Tibial artery (tissue), 4 donors: ENCODE results near the gene STRA6.

Experiments used
- DNase-seq, 2 donors: peaks; one replicate each; pipeline ENCODE4 v3.0.0-alpha.2; 2019
- H3K27ac ChIP-seq, 2 donors: fragments of 200-600 bp; sonication (generic) in 1 of 2; 1 replicate in 1 of 2; 2 replicates in 1 of 2; pipeline ENCODE4 v1.5.1; 2018 to 2019; ENCODE audit warnings: mild to moderate bottlenecking in 1 of 2
- H3K27me3 ChIP-seq, 2 donors: fragments of 200-600 bp; sonication (generic) in 1 of 2; one replicate each; pipeline versions ENCODE4 v1.5.1 to v1.6.0; 2016 to 2019
- H3K36me3 ChIP-seq, 3 donors: fragments of 200-600 bp; sonication (generic) in 2 of 3; one replicate each; pipeline ENCODE4 v1.5.1; 2016 to 2019; ENCODE audit warnings: mild to moderate bottlenecking in 2 of 3
- H3K4me1 ChIP-seq, 4 donors: fragments of 200-600 bp; sonication (generic) in 2 of 4; 1 replicate in 3 of 4; 2 replicates in 1 of 4; pipeline ENCODE4 v1.5.1; 2016 to 2019
- H3K4me3 ChIP-seq, 2 donors: fragments of 200-600 bp; sonication (generic) in 1 of 2; 1 replicate in 1 of 2; 2 replicates in 1 of 2; pipeline ENCODE4 v1.5.1; 2018 to 2019; ENCODE audit warnings: mild to moderate bottlenecking in 2 of 2
- H3K9me3 ChIP-seq, 3 donors: fragments of 200-600 bp; sonication (generic) in 1 of 3; one replicate each; pipeline ENCODE4 v1.5.1; 2016 to 2019
- CTCF ChIP-seq, 2 experiments: fragments of 200-600 bp in 1 of 2; fragments of 450-650 bp in 1 of 2; IDR thresholded peaks; one replicate each; pipeline ENCODE4 v1.5.1; 2017 to 2019; ENCODE audit warnings: antibody characterized with exemption in 2 of 2, mild to moderate bottlenecking in 1 of 2, moderate library complexity in 1 of 2
- intact Hi-C: fragments of 100-400 bp; cut with DNase I; formaldehyde crosslinking; loops from one replicate; pipeline ENCODE4 v1.15.0; 2023; ENCODE audit warnings: low total_unique reads

The STRA6 gene

GRCh38 chr15:74147051-74147450 lies 55.5 kb downstream of the STRA6 start:
- DNase-seq = no peak
- Histone ChIP-seq H3K4me1 (no peaks in the 10 kb centered on the region), H3K36me3 (no peaks in the 10 kb centered on the region), H3K27ac (no peak overlapping the region), H3K9me3 (peaks cover 0 to 9% (median 7%) of the 10 kb centered on the region in 3 donors), H3K27me3 (peaks cover 0 to 10% of the 10 kb centered on the region in 2 donors), H3K4me3 (no peak overlapping the region)
- TF ChIP-seq CTCF (IDR thresholded peaks at IDR 0.05) = no peak
- intact Hi-C loops = no loop called here

DNA sequence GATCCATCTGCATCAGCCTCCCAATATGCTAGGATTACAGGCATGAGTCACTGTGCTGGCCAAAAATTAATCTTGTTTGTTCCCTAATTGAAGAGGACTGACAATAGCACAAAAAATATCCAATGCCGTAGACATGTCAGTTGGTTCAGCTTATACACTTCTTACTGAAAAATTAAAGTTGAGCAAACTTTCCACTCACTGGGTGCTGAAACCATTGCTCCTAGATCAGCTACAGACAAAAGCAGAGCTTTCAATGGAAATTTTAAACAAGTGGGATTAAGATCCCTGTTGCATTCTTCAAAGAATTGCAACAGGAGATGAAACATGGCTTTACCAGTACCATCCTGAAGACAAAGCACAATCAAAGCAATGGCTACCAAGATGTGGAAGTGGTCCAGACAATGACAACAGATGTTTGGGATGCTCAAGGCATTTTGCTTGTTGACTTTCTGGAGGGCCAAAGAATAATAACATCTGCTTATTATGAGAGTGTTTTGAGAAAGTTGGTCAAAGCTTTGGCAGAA lies 56.2 kb downstream of the STRA6 start:
- intact Hi-C loops = no loop called here
- H3K27ac ChIP-seq = no peak overlapping the region

GRCh38 chr15:74144153-74144775 lies 58.3 kb downstream of the STRA6 start:
- Histone ChIP-seq H3K9me3 (peaks cover 0 to 9% (median 7%) of the 10 kb centered on the region in 3 donors), H3K27me3 (peaks cover 0 to 14% of the 10 kb centered on the region in 2 donors), H3K4me3 (no peak overlapping the region), H3K36me3 (no peaks in the 10 kb centered on the region), H3K27ac (no peak overlapping the region), H3K4me1 (no peaks in the 10 kb centered on the region)
- TF ChIP-seq CTCF (IDR thresholded peaks at IDR 0.05) = no peak
- DNase-seq = no peak
- intact Hi-C loops = no loop called here

More for the DNA sequence above, 56.2 kb downstream of the STRA6 start:
- no peaks in the 10 kb centered on the region for H3K36me3 ChIP-seq
- H3K4me3 ChIP-seq = no peak overlapping the region
- H3K9me3 ChIP-seq = peaks cover 0 to 9% (median 7%) of the 10 kb centered on the region in 3 donors
- TF ChIP-seq CTCF (IDR thresholded peaks at IDR 0.05) = no peak
- DNase-seq = no peak
- H3K4me1 ChIP-seq = no peaks in the 10 kb centered on the region
- peaks cover 0 to 12% of the 10 kb centered on the region in 2 donors for H3K27me3 ChIP-seq

DNA sequence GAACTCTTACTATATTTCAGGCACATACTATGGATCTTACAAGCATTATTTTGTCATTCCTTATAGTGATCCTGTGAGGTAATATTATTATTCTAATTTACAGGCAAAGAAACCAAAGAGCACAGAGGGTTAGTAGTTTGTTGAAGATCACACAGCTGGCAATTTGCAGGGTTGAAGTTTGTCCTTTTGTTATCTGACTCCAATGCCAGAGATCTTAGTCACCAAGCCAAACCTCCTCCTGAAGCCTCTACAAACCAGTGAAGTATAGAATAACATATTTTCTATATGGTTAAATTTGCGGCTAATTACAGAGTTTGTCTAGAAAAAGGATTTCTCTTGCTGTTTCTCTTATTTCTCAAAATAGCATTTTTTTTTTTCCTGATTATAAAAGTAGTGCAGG lies 61.0 kb downstream of the STRA6 start:
- Histone ChIP-seq H3K4me1 (peaks cover 0 to 14% (median 10%) of the 10 kb centered on the region in 4 donors), H3K36me3 (no peaks in the 10 kb centered on the region), H3K27me3 (peaks cover 0 to 33% of the 10 kb centered on the region in 2 donors), H3K9me3 (peaks cover 0 to 7% (median 7%) of the 10 kb centered on the region in 3 donors), H3K27ac (no peak overlapping the region), H3K4me3 (no peak overlapping the region)
- no peak for TF ChIP-seq CTCF (IDR thresholded peaks at IDR 0.05)
- no peak for DNase-seq
- intact Hi-C loops = no loop called here

- no peak overlapping the region for H3K4me3 ChIP-seq
- TF ChIP-seq CTCF (IDR thresholded peaks at IDR 0.05) = no peak
- intact Hi-C loops = no loop called here
- no peak for DNase-seq
- H3K27ac ChIP-seq = no peak overlapping the region
- peaks cover 0 to 52% of the 10 kb centered on the region in 2 donors for H3K27me3 ChIP-seq
- peaks cover 0 to 34% (median 20%) of the 10 kb centered on the region in 4 donors for H3K4me1 ChIP-seq
- no peaks in the 10 kb centered on the region for H3K36me3 ChIP-seq
- H3K9me3 ChIP-seq = peaks cover 0 to 6% (median 0%) of the 10 kb centered on the region in 3 donors
Measured at GRCh38 chr15:74138642-74139041, 63.9 kb downstream of the STRA6 start.
